Measurements from ENCODE around the gene TTC31. TPM values are rescaled to one million over a fixed set of nuclear protein-coding genes. Genes with fewer than 3 reads are reported as not detected.

The TTC31 gene
- total and polyA plus RNA-seq, 4 experiments from 2014 or later: 17.0 to 46.9 (median 31.4) TPM

- CTCF ChIA-PET (ENCODE audit: partially characterized antibody): interaction anchor here (2.6 kb wide), 1 partner anchor 33 kb away, joined by 8 read pairs; the partner anchor contains the start of genes CCDC142 and TTC31
- intact Hi-C loops (cut with micrococcal nuclease): no loop called here
- Mint-ChIP-seq H3K27me3 (peaks cover 40 to 53% of the 10 kb centered on the region in 2 donors), H3K4me3 (peak overlapping the region; percentile 71 to 87 (median 83)), H3K36me3 (no peaks in the 10 kb centered on the region), H3K9me3 (peaks cover 0 to 4% (median 0%) of the 10 kb centered on the region in 8 donors), H3K4me1 (peaks cover 6 to 36% (median 18%) of the 10 kb centered on the region in 4 donors), H3K27ac (no peak overlapping the region)
- POLR2A ChIA-PET (ENCODE audit: partially characterized antibody): interaction anchor here (0.6 to 2.7 kb wide), 11 partner anchors 9 to 58 kb away, joined by 3 to 20 read pairs (median 4); partner anchors contain the start of genes AUP1, DQX1, HTRA2 and LBX2
- DNase-seq: peak; percentile 71 to 76 (median 73)
- Histone ChIP-seq H3K27ac (ENCODE audit: low read depth, low read length) (no peak overlapping the region), H3K36me3 (ENCODE audit: insufficient read depth, low read length) (no peaks in the 10 kb centered on the region), H3K27me3 (ENCODE audit: insufficient read depth, low read length) (peaks cover 35% of the 10 kb centered on the region), H3K4me3 (ENCODE audit: low read length in 2 of 2) (peak overlapping the region in 1 of 2 donors; percentile 53), H3K9me3 (ENCODE audit: control insufficient read depth in 1 of 2, low read length in 2 of 2) (no peaks in the 10 kb centered on the region), H3K4me1 (ENCODE audit: insufficient read depth, low read length) (peaks cover 35% of the 10 kb centered on the region)
Measured at GRCh38 chr2:74515981-74516633, 33.2 kb downstream of the TTC31 start.

DNA sequence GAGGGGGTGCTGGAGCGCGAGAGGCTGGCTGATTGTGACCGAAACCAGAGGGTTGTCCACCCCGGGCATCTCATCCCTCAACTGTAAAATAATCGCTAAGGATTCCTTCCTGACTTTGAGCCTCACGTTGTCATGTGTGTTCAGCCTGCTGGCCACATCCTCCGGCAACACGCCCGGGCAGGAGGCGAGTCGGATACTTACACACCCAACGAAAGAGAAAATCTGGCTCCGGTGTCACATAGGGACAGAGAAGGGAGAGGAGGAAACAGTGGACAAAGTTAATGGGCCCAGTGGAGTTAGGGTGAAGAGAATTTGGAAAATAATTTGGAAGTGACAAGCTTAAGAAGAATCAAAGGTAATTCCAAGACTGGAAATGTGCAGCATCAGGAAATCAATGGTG, 33.8 kb downstream of the TTC31 start:
- Mint-ChIP-seq H3K36me3 (no peaks in the 10 kb centered on the region), H3K9me3 (peaks cover 0 to 4% (median 0%) of the 10 kb centered on the region in 8 donors), H3K4me3 (peak overlapping the region; percentile 71 to 87 (median 83)), H3K4me1 (peaks cover 6 to 36% (median 18%) of the 10 kb centered on the region in 4 donors), H3K27ac (peak overlapping the region in 1 of 7 donors; percentile 72), H3K27me3 (peaks cover 40 to 54% of the 10 kb centered on the region in 2 donors)
- no peak for DNase-seq
- H3K4me3 ChIP-seq (ENCODE audit: low read length in 2 of 2): peak overlapping the region in 1 of 2 donors; percentile 53
- POLR2A ChIA-PET (ENCODE audit: partially characterized antibody): interaction anchor here (0.6 to 2.7 kb wide), 9 partner anchors 10 to 59 kb away, joined by 3 to 20 read pairs (median 4); partner anchors contain the start of genes AUP1, DQX1, HTRA2 and LBX2
- intact Hi-C loops (cut with micrococcal nuclease): no loop called here
- no peaks in the 10 kb centered on the region for H3K36me3 ChIP-seq (ENCODE audit: insufficient read depth, low read length)
- H3K4me1 ChIP-seq (ENCODE audit: insufficient read depth, low read length): peaks cover 35% of the 10 kb centered on the region
- peaks cover 35% of the 10 kb centered on the region for H3K27me3 ChIP-seq (ENCODE audit: insufficient read depth, low read length)
- H3K27ac ChIP-seq (ENCODE audit: low read depth, low read length): no peak overlapping the region
- CTCF ChIA-PET (ENCODE audit: partially characterized antibody): interaction anchor here (1.4 to 2.6 kb wide), 2 partner anchors 34 to 71 kb away, joined by 3 to 8 read pairs; partner anchors contain the start of genes CCDC142 and TTC31
- H3K9me3 ChIP-seq (ENCODE audit: control insufficient read depth in 1 of 2, low read length in 2 of 2): no peaks in the 10 kb centered on the region

DNA sequence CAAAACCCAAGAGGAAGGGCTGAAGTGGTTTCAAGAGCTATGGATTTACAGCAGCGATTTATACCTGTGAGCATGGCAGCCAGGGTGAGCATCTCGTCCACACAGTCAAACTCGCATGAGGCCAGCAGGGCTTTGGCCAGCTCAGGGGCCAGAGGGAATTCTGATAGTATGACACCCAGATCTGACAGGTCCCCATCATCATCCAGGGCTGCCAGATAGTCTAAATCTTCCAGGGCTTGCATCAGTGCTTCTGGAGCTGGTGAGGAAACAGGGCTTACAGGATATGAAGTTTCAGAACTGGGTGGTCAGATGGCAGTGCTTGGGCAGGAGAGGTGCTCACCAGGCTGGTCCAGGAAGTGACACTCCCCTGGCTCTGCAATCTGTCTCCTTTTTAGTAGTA, 39.6 kb downstream of the TTC31 start:
- Histone ChIP-seq H3K36me3 (ENCODE audit: insufficient read depth, low read length) (peaks cover 13% of the 10 kb centered on the region), H3K9me3 (ENCODE audit: control insufficient read depth in 1 of 2, low read length in 2 of 2) (no peaks in the 10 kb centered on the region), H3K27ac (ENCODE audit: low read depth, low read length) (no peak overlapping the region), H3K4me3 (ENCODE audit: low read length in 2 of 2) (no peak overlapping the region), H3K4me1 (ENCODE audit: insufficient read depth, low read length) (no peaks in the 10 kb centered on the region), H3K27me3 (ENCODE audit: insufficient read depth, low read length) (peaks cover 8% of the 10 kb centered on the region)
- intact Hi-C loops (cut with micrococcal nuclease): no loop called here
- H3K36me3 Mint-ChIP-seq: peaks cover 17 to 19% of the 10 kb centered on the region in 2 donors
- H3K27ac Mint-ChIP-seq: no peak overlapping the region
- H3K4me3 Mint-ChIP-seq: no peak overlapping the region
- peaks cover 0 to 9% (median 6%) of the 10 kb centered on the region in 4 donors for H3K4me1 Mint-ChIP-seq
- CTCF ChIA-PET (ENCODE audit: partially characterized antibody): interaction anchor here (1.3 to 1.5 kb wide), 2 partner anchors 14 to 18 kb away, joined by 3 read pairs; no protein-coding TSS in a partner anchor
- peaks cover 26 to 30% of the 10 kb centered on the region in 2 donors for H3K27me3 Mint-ChIP-seq
- DNase-seq: no peak
- H3K9me3 Mint-ChIP-seq: peaks cover 0 to 3% (median 0%) of the 10 kb centered on the region in 8 donors
- POLR2A ChIA-PET (ENCODE audit: partially characterized antibody): interaction anchor here (1.1 to 1.4 kb wide), 2 partner anchors 58 to 68 kb away, joined by 3 to 4 read pairs; partner anchors contain the start of gene INO80B

DNA sequence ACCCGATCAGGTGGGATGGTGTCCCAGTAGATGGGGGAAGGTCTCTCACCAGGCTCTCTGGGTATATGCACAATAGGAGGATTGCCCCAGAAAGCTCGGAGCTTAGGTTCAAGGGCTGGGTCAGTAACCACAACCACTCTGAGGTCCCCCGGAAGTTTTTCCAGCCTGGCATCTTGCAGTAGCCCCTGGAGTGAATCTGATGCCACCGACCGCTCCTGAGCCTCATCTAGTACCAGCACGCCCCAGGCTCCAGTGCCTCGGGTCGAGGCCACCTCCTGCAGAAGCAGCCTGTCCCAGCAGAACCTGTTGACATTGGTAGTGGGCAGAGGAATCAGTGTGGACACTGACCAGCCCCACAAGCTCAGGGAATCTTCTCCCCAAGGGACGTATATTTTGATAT, 41.1 kb downstream of the TTC31 start:
- ChIA-PET POLR2A (ENCODE audit: partially characterized antibody) (interaction anchor here (1.0 kb wide), 1 partner anchor 10 kb away, joined by 4 read pairs; the partner anchor contains the start of gene TLX2), CTCF (ENCODE audit: partially characterized antibody) (interaction anchor here (1.0 to 1.4 kb wide), 2 partner anchors 15 to 21 kb away, joined by 3 to 4 read pairs; no protein-coding TSS in a partner anchor)
- Histone ChIP-seq H3K4me1 (ENCODE audit: insufficient read depth, low read length) (peaks cover 12% of the 10 kb centered on the region), H3K4me3 (ENCODE audit: low read length in 2 of 2) (no peak overlapping the region), H3K9me3 (ENCODE audit: control insufficient read depth in 1 of 2, low read length in 2 of 2) (no peaks in the 10 kb centered on the region), H3K27ac (ENCODE audit: low read depth, low read length) (no peak overlapping the region), H3K27me3 (ENCODE audit: insufficient read depth, low read length) (no peaks in the 10 kb centered on the region), H3K36me3 (ENCODE audit: insufficient read depth, low read length) (peaks cover 19% of the 10 kb centered on the region)
- H3K27ac Mint-ChIP-seq: peak overlapping the region in 1 of 7 donors; percentile 26
- peaks cover 0 to 3% (median 0%) of the 10 kb centered on the region in 8 donors for H3K9me3 Mint-ChIP-seq
- H3K36me3 Mint-ChIP-seq: peaks cover 26 to 29% of the 10 kb centered on the region in 2 donors
- intact Hi-C loops (cut with micrococcal nuclease): no loop called here
- DNase-seq: no peak
- H3K4me3 Mint-ChIP-seq: no peak overlapping the region
- H3K27me3 Mint-ChIP-seq: peaks cover 13 to 19% of the 10 kb centered on the region in 2 donors
- peaks cover 5 to 23% (median 17%) of the 10 kb centered on the region in 4 donors for H3K4me1 Mint-ChIP-seq

GRCh38 chr2:74524955-74525716, 42.3 kb downstream of the TTC31 start:
- intact Hi-C loops (cut with micrococcal nuclease): no loop called here

DNA sequence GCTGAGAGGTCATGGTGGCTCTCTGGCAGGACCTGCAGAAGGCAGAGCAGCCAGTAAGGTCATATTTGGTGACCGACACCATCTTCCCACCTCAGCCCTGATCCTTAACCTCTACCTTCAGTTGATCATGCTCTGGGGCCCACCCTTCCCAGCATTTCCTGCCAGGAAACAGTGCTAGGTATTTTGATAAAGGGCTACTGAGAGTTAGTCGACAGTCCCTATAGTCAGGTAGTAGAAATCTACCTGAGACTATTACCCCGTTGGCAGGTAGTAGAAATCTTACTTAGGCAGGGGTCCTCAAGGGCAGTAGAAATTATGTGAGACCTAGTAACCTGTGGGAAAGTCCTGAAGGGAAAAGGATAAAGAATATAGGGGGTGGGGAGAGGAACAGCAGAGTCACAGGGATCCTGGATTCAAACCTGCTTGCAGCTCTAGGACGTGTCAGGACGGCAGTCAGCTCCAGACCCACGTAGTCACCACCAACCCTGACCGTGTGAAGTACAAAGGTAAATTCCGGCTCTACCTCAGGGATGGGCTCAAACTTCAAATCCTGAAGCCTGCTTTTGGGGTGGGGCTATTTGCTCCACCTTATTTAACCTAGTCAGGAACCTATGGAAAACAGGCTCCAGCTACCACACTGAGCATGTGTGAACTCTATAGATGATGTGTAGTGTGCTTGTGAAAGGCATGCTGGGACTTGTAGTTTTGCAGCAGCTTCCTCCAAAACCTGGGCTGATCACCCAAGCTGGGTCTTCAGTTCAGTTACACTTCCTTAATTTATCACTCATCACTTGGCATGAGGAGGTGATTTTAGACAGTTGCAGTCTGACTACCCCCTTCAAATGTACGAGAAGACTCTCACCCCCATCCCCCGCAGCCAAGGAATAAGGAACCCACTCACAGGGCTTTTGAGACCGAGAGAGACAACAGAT, 43.1 kb downstream of the TTC31 start, which contains the start of gene DQX1:
Gene DQX1 (minus strand): TSS at position 515 of the 932 bp plus-strand sequence. CDS start 502 bp downstream, at position 13.
- Mint-ChIP-seq H3K27ac (peak within 1 kb of the TSS in 5 of 7 donors; percentile 12 to 62 (median 52)), H3K9me3 (no peaks in the 10 kb centered on the region), H3K4me3 (peak within 1 kb of the TSS in 5 of 8 donors; percentile 1 to 57 (median 39)), H3K36me3 (peaks cover 26 to 38% of the 10 kb centered on the region in 2 donors), H3K4me1 (peaks cover 11 to 33% (median 25%) of the 10 kb centered on the region in 4 donors), H3K27me3 (peaks cover 2 to 4% of the 10 kb centered on the region in 2 donors)
- Histone ChIP-seq H3K4me3 (ENCODE audit: low read length in 2 of 2) (no peak within 1 kb of the TSS), H3K36me3 (ENCODE audit: insufficient read depth, low read length) (peaks cover 19% of the 10 kb centered on the region), H3K27ac (ENCODE audit: low read depth, low read length) (no peak within 1 kb of the TSS), H3K9me3 (ENCODE audit: control insufficient read depth in 1 of 2, low read length in 2 of 2) (no peaks in the 10 kb centered on the region), H3K4me1 (ENCODE audit: insufficient read depth, low read length) (peaks cover 20% of the 10 kb centered on the region), H3K27me3 (ENCODE audit: insufficient read depth, low read length) (no peaks in the 10 kb centered on the region)
- ChIA-PET POLR2A (ENCODE audit: partially characterized antibody) (interaction anchor here (0.8 to 2.8 kb wide), 10 partner anchors 10 to 105 kb away, joined by 3 to 12 read pairs (median 6); partner anchors contain the start of genes C2orf81, CCDC142, MRPL53 and PCGF1), CTCF (ENCODE audit: partially characterized antibody) (interaction anchor here (1.3 to 1.6 kb wide), 3 partner anchors 11 to 702 kb away, joined by 3 to 7 read pairs (median 3); partner anchors contain the start of genes CCDC142, TLX2 and TTC31)
- intact Hi-C loops (cut with micrococcal nuclease): no loop called here
- DNase-seq: peak in 1 of 5 donors; percentile 39

More at GRCh38 chr2:74524955-74525716, 42.3 kb downstream of the TTC31 start:
- Mint-ChIP-seq H3K27me3 (peaks cover 5 to 8% of the 10 kb centered on the region in 2 donors), H3K9me3 (peaks cover 0 to 2% (median 0%) of the 10 kb centered on the region in 8 donors), H3K4me1 (peaks cover 5 to 26% (median 19%) of the 10 kb centered on the region in 4 donors), H3K36me3 (peaks cover 26 to 35% of the 10 kb centered on the region in 2 donors), H3K4me3 (no peak overlapping the region), H3K27ac (no peak overlapping the region)
- CTCF ChIA-PET (ENCODE audit: partially characterized antibody): interaction anchor here (1.3 to 1.4 kb wide), 2 partner anchors 11 to 42 kb away, joined by 3 to 7 read pairs; partner anchors contain the start of genes CCDC142, TLX2 and TTC31
- POLR2A ChIA-PET (ENCODE audit: partially characterized antibody): interaction anchor here (2.1 to 2.8 kb wide), 3 partner anchors 10 to 21 kb away, joined by 7 to 12 read pairs (median 8); partner anchors contain the start of genes PCGF1 and TLX2
- no peak overlapping the region for H3K4me3 ChIP-seq (ENCODE audit: low read length in 2 of 2)
- H3K9me3 ChIP-seq (ENCODE audit: control insufficient read depth in 1 of 2, low read length in 2 of 2): no peaks in the 10 kb centered on the region
- H3K27me3 ChIP-seq (ENCODE audit: insufficient read depth, low read length): no peaks in the 10 kb centered on the region
- no peak for DNase-seq
- H3K4me1 ChIP-seq (ENCODE audit: insufficient read depth, low read length): peaks cover 15% of the 10 kb centered on the region
- H3K27ac ChIP-seq (ENCODE audit: low read depth, low read length): no peak overlapping the region
- peaks cover 19% of the 10 kb centered on the region for H3K36me3 ChIP-seq (ENCODE audit: insufficient read depth, low read length)

Measured in CD4-positive, alpha-beta memory T cell (primary cell).